ENCODE data around the gene PPP1R3G.

Gene PPP1R3G

GRCh38 chr6:5126214-5126613 is 41.1 kb downstream of the PPP1R3G start:
- Histone ChIP-seq H3K27ac (replicated peaks) (no peak overlapping the region), H3K27me3 (ENCODE audit: insufficient read depth, poor library complexity, severe bottlenecking) (no peaks in the 10 kb centered on the region), H3K4me3 (replicated peaks; ENCODE audit: insufficient read depth, low read length) (no peak overlapping the region)
- no peak for DNase-seq (ENCODE audit: low read depth in 1 of 2, low spot score in 1 of 2)
- TF ChIP-seq, protein P1, sequence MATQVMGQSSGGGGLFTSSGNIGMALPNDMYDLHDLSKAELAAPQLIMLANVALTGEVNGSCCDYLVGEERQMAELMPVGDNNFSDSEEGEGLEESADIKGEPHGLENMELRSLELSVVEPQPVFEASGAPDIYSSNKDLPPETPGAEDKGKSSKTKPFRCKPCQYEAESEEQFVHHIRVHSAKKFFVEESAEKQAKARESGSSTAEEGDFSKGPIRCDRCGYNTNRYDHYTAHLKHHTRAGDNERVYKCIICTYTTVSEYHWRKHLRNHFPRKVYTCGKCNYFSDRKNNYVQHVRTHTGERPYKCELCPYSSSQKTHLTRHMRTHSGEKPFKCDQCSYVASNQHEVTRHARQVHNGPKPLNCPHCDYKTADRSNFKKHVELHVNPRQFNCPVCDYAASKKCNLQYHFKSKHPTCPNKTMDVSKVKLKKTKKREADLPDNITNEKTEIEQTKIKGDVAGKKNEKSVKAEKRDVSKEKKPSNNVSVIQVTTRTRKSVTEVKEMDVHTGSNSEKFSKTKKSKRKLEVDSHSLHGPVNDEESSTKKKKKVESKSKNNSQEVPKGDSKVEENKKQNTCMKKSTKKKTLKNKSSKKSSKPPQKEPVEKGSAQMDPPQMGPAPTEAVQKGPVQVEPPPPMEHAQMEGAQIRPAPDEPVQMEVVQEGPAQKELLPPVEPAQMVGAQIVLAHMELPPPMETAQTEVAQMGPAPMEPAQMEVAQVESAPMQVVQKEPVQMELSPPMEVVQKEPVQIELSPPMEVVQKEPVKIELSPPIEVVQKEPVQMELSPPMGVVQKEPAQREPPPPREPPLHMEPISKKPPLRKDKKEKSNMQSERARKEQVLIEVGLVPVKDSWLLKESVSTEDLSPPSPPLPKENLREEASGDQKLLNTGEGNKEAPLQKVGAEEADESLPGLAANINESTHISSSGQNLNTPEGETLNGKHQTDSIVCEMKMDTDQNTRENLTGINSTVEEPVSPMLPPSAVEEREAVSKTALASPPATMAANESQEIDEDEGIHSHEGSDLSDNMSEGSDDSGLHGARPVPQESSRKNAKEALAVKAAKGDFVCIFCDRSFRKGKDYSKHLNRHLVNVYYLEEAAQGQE (IDR thresholded peaks at IDR 0.05; ENCODE audit: insufficient replicate concordance, low read depth): no peak
- TF ChIP-seq POLR2AphosphoS5 (IDR thresholded peaks at IDR 0.05; ENCODE audit: low read depth): no peak
- no peak for TF ChIP-seq SPI1 (IDR thresholded peaks at IDR 0.05; ENCODE audit: borderline replicate concordance, low read depth)
- no peak for TF ChIP-seq CTCF (IDR thresholded peaks at IDR 0.05; ENCODE audit: insufficient read depth, low read length)
- TF ChIP-seq GABPA (IDR thresholded peaks at IDR 0.05; ENCODE audit: low read depth): no peak

DNA sequence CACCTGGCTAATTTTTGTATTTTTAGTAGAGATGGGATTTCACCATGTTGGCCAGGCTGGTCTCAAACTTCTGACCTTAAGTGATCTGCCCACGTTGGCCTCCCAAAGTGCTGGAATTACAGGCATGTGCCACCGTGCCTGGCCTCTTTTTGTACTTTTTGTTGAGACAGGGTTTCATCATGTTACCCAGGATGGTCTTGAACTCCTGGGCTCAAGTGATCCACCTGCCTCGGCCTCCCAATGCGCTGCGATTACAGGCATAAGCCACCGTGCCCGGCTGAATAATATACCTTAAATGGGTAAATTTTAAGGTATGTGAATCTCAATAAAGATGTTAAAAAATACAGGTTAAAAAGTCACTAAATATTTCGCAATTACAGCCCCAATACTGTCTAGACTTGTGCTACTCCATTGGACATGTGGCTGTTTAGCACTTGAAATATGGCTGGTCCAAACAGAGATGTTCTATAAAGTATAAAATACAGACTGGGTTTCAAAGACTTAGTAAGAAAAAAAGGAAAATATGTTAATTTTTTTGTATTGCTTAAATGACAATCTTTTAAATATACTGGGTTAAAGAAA is 42.1 kb downstream of the PPP1R3G start:
- DNase-seq (ENCODE audit: low read depth in 1 of 2, low spot score in 1 of 2): no peak
- TF ChIP-seq CTCF (IDR thresholded peaks at IDR 0.05; ENCODE audit: insufficient read depth, low read length) (no peak), GABPA (IDR thresholded peaks at IDR 0.05; ENCODE audit: low read depth) (no peak), SPI1 (IDR thresholded peaks at IDR 0.05; ENCODE audit: borderline replicate concordance, low read depth) (no peak), POLR2AphosphoS5 (IDR thresholded peaks at IDR 0.05; ENCODE audit: low read depth) (no peak)
- TF ChIP-seq, protein P1 (IDR thresholded peaks at IDR 0.05; ENCODE audit: insufficient replicate concordance, low read depth): no peak

GRCh38 chr6:5128351-5128750 is 43.2 kb downstream of the PPP1R3G start:
- H3K27ac ChIP-seq (replicated peaks): no peak overlapping the region
- no peaks in the 10 kb centered on the region for H3K27me3 ChIP-seq (ENCODE audit: insufficient read depth, poor library complexity, severe bottlenecking)
- TF ChIP-seq, protein P1 (IDR thresholded peaks at IDR 0.05; ENCODE audit: insufficient replicate concordance, low read depth): no peak
- peak; percentile 48; the same call in 1 of the 2 replicates for TF ChIP-seq SPI1 (IDR thresholded peaks at IDR 0.05; ENCODE audit: borderline replicate concordance, low read depth)
- no peak for DNase-seq (ENCODE audit: low read depth in 1 of 2, low spot score in 1 of 2)
- no peak overlapping the region for H3K4me3 ChIP-seq (replicated peaks; ENCODE audit: insufficient read depth, low read length)

More for the DNA sequence above, 42.1 kb downstream of the PPP1R3G start:
- no peak overlapping the region for H3K27ac ChIP-seq (replicated peaks)
- H3K27me3 ChIP-seq (ENCODE audit: insufficient read depth, poor library complexity, severe bottlenecking): no peaks in the 10 kb centered on the region
- no peak overlapping the region for H3K4me3 ChIP-seq (replicated peaks; ENCODE audit: insufficient read depth, low read length)

All from HL-60 (cell line).